HG03575 (cell line): Measurements from ENCODE around the gene NPHP4.

ENCODE experiments used
- ATAC-seq: cut with Tn5 transposase; IDR thresholded peaks from one replicate; pipeline ENCODE4 v1.9.1; 2021; ENCODE audit not compliant: unreplicated experiment, insufficient number of reproducible peaks, low FRiP score; ENCODE audit errors: extremely low read depth

Gene NPHP4

DNA sequence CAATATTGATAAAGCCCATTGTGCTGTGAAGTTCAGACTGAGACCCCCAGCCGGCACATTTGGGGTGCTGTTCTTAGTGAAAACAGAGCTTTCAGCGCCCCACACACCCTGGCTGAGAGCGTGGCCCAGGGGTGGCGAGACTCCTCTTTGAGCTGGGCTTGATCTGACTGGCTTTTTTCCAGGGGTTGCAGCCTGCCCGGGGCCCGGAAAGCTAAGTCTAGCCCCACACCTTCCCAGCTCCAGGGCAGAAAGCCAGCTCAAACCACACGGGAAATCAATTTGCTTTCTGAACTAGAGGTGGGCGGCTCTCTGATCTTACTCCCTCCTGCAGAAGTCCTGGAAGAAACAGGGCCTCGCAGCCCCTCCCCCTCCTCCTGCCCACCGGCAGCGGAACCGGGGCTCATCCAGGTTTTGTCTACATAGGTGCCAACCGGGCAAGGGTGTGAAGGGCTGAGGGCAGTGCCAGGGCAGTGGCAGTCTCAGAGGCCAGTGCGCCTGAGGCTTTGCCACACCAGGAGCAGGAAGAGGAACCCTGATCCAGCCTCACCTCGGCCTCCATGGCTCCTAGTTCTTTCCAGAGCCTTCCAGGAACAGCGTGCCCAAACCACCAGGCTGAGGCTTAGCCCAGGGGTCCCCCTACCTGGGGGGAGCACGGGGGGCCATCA lies 155.3 kb downstream of the NPHP4 start:
- ATAC-seq, result no peak

DNA sequence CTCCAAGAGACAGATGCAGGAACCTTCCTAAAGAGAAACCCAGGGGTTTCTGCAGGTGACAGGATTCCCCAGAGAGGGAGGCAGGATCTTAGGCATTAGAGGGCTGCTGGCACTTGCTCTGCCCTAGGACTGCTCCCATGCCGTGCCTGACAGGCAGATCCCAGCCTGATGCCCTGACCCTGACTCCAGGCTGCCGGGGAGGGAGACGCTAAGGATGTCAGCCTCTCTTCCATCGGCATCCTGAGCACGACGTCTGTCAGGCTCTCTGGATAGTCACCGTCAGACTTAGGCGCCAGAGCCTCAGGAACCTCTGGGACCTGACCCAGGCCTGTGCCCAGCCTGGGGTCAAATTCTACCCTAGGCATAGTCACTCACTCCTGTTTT lies 157.1 kb downstream of the NPHP4 start:
- no peak for ATAC-seq

DNA sequence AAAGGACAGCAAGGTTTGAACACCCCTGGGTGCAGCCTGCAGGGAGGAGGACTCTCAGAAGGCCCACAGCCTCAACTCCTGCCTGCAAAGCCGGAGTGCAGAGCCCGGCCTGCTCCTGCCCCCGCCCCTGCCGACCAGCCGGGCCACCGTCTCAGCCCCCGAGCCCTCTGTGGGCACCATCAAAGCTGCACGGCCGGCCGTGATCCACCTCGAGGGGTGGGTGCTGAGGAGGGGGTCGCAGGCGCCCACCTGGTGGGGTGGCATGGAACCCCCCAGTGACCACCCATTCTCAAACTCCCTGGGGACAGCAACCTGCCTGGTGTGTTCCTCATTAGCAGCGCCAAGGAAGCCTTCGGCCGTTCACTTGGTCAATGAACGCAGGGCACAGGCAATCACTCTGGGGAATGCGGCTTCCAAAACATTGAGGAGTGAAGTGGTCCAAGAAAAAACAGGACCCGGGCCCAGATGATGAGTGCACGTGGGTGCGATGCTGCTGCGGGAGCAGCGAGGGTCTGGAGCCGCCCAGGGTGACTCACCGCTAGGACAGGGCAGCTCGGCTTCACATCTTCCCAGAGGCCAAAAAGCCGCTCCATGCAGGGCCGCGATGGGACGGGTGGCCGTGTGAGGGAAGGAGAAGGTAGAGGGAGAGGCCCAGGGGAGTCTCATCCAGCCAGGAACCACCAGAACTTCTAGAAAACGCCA lies 157.6 kb downstream of the NPHP4 start:
- ATAC-seq, result no peak

DNA sequence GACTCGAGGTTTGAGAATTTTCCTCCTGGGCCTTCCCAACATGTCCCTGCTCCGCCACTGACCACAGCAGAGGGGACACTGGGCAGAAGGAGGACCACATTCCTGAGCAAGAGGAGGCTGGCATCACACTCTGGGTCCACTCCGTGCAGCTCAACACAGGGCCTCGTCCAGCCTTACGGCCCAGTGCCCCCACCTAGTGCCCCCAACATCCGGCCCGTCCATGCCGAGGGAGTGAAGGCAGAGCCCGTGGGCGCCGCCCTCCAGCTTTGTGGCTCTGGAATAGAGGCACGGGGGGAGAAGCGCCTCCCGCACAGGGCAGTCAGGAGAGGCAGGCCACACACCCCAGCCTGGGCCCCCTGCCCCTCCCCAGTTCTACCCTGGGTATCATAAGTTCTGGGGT lies 158.3 kb downstream of the NPHP4 start:
- no peak for ATAC-seq

DNA sequence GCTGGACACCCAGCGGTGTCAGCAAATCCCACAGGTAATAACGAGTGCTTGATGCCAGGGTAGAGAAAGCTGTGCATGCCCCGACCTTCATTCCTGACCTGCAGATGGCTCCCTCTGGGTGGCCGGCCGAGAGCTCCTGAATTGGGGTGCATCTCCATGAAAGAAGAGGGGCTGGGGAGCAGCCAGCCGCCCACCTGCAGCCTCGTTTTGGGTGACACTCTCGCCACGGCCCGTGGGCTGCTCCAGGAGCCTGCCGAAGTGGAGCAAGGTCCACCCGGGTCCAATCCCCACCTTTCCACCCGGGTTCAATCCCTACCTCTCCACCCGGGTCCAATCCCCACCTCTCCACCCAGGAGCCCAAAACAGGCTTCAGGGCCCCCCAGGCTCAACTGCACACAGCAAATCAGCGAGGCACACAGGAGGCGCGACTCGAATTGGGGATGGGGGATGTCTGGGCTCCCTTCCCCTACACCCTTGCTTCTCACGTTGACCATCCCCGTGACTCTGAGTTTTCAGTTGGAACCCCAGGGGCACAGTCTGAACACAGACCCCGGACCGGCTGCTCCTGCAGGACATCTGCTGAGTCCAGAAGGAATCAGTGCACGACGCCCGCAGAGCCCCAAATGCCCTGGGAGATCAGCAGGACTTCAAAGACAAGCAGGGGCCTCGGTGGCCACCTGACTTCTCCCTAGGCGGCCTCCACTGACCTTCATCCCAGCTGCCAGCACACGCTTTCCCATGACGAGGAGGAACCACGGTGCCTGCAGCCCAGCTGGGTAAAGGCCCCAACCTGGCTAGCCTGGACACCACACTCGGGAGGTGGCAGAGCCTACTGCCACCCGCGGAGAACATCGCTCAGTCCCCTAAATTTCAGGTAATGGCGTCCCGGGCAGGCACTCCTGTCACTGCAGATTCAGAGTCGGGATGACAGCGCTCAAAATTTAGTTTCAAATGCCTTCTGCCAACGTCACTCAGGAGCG lies 159.0 kb downstream of the NPHP4 start:
- ATAC-seq, result no peak

DNA sequence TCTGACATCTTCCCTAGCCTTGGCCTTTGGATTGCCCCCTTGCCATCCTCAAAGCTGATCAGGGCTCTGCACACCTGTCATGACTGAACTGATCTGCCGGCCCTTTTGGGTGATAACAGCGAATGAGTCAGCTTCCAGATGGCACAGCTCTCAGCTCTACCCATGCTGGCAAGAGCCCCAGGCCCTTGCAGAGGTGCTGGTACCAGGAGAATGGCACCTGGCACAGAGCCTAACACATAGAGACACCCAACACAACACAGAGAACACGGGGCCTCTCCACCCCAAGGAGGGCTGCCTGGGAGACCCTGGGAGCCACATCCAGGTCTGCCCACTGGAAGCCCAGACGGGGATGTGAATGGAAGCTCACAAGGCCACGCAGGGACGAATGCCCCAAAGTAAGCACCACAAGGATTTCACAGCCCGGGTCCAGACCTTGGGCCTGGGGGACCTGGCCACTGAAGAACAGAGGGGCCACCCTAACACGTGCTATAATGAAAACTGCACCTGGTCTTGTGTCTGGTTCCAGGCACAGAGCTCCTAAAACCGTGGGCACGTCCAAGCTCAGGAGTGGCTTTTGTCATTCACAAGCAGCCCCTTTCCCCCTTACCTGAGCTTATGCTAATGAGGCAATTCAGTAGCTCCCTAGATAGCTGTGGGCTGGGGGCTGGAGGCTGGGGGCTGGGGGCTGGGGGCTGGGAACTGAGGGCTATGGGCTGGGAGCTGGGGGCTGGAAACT lies 160.5 kb downstream of the NPHP4 start:
- ATAC-seq, result no peak

DNA sequence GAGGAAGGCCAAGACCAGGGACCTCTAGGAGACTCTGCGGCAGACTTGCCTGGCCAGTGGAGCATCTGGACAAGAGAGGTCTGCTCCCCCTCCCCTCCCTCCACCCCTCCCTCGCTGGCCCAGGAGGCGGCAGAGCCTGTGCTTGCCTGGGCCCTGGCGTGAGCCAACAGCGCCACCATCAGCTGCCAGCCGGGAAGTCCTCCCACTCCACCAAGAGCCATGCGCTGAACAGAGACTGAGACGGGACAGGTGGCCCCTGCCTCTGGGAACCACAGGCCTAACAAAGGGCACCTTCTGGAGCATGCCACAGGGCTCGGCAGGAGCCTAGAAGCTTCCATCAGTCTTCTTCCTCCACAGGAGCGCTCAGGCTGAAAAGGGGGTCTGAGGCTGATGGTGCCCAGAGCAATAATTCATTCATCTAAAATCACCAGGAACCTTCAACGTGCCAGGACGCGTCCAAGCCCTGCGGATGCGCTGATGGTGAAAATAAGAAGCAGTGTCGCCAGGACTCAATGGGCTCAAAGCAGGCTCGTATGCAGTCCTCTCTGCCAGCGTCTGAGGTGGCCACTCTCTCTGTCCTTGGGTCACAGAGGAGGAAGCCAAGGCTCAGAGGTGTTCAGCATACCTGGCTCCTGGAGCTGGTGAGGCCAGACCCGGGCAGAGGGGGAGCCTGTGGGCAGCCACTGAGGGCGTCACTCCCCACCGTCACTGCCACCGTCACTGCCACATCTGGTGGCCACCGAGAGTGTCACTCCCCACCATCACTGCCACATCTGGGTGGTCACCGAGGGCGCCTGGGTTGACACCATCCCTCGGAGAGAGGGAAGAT lies 161.2 kb downstream of the NPHP4 start:
- no peak for ATAC-seq

DNA sequence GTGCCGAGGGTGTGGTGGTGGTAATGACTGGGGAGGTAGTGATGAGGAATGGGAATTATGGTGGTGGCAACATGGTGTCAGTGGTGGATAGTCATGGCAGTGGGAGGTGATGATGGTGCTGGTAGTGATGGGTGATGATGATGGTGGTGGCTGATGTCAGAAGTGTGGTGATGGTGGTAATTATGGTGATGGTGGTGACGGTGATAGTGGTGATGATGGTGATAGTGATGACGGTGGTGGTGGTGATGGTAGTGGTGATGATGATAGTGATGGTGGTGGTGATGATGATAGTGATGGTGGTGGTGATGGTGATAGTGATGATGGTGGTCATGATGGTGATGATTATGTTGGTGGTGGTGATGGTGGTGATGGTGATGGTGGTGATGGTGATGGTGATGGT lies 162.8 kb downstream of the NPHP4 start:
- no peak for ATAC-seq

DNA sequence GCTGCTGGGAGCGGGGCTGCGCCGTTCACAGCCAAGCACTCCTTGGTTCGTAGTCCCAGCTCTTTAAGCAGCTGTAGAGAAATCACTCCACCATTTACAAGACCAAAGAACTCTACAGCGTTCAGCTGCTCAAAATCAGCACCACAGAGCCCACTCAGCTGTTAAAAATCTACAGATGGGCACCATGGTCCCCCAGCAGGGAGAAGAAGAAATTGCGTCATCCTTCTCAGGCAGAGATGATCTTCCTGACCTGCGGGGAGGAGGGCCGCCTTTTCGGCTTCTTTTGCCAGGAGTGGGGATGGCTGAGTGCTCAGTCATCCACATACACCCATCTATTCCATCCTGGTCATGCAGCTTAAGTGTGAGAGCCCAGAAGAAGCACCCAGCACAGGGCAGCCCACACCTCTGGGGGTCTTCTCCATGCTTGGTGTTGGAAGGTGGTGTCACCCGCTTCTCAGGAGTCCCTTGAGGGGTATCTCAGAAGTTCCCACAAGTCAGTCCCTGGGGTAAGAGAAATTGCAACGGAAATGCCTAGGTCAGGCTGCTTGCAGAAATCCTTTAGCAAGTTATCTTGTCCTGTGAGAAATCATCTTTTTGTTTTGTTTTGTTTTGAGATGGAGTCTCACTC lies 163.8 kb downstream of the NPHP4 start:
- ATAC-seq, result no peak

DNA sequence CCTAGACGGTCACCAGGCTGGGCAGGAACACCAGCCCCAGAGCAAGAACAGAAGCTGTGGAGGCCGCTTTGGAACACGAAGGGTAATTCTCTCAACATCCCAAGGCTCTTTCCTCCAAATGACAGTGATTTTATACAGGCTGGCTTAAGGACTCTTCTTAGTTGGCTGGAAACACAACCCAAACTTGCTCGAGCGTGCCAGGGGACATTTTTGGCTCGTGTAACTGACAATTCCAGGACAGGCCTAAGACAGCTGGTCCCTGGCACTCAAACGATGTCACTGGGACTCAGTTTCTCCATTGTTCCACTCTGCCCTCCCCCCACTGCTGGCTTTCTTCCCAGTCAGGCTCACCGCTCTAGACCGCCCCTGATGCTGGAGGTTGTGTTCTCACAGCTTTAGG lies 164.7 kb downstream of the NPHP4 start:
- no peak for ATAC-seq

DNA sequence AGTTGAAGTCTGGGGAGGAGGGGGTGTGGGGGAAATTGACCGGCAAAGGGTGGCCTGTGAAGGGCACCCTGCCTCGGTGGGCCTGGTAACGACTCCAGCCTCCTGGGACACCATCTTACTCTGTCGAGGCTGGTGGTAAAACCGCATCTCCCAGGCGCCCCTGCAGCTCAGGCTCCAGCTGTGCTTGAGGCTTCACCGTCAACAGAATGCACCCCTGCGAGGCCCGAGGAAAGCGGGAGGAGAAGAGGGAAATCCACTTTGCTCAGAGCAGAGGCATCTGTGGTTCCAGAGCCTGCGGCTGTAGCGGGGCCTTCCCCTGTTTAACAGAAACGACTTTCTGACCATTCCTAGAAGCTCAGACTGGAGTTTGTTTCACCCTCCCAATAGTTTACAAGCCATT lies 165.6 kb downstream of the NPHP4 start:
- no peak for ATAC-seq

DNA sequence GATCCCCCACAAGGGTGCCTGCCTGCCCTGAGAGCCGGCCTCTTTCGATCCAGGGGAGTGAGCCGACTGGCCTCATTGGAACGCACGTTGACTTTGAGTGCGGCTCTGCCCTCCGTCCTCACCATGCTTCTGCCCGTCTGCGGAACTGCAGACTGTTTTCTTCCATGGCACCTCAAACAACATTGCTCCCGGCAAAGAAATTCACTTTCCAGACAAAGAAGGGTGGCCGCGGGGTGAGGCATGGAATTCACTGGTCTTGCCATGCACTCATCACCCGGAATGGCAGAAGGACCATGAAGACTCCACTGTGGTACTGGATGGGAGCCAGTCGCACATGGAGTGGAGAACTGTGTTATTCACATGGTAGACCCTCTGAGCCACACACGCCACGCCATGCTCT lies 169.5 kb downstream of the NPHP4 start:
- ATAC-seq, result no peak

DNA sequence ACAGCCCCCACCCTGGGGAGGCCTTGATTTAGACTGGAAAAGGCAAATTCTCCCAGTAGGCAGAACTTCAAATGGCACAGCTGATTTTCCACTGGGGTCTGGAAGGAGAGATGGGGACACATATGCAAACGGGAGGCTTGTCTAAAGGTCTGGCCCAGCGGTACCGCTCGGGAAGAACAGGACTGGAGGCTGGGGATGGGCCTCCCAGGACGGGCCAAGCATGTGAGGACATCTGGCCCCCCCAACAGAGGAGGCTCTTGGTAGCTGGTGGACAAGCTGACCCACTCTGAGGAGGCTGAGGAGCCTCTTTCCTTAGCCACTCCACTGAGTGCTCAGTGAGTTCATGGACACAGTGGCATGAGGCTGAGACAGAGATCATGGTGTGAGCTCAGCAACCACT lies 170.0 kb downstream of the NPHP4 start:
- ATAC-seq, result no peak

DNA sequence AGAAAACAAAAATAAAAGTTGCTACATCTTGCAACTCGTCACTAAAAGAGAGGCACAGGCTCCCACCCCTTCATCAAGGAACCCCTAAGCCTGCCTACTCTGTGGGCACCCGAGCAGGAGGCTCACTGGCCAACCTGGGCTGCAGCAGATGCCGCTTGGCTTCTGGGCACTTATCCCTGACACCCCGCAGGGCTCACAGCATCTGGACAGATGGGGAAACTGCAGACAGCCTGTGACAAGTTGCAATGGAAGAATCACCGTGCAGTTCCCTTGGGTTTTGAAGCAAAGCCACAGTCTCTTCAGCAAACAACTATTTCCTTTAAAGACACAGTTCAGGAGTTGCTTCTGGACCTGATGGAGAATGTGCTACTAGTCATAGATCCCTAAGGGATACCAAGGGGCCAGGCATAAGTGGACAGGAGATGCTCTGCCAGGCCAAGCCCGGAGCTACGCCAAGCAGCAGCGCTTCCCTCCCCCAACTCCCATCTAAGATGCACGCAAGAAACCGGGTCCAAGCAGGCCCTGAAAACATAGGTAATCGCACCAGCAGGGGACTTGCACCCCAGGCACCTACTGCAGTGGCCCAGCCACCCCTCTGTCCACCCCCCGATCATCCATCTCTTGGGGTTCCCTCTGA lies 170.6 kb downstream of the NPHP4 start:
- ATAC-seq, result no peak

DNA sequence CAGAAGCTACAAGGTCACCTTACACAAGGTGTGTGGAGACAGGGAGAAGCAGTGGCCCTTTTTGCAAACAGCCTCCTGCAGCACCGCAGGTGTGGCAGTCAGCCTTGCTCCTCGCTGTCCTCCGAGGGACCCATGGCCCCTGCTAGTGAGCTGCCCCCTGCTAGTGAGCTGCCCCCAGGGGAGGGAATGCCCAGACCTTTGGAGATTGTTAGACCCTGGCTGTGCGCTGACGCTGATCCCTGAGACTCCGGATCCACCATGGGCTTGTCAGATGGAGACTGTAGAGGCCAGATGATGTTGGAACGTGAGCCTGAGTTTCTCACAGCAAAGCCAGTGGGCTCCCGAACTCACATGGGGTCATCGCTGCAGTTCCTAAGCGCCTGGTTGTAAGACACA lies 172.2 kb downstream of the NPHP4 start:
- no peak for ATAC-seq

DNA sequence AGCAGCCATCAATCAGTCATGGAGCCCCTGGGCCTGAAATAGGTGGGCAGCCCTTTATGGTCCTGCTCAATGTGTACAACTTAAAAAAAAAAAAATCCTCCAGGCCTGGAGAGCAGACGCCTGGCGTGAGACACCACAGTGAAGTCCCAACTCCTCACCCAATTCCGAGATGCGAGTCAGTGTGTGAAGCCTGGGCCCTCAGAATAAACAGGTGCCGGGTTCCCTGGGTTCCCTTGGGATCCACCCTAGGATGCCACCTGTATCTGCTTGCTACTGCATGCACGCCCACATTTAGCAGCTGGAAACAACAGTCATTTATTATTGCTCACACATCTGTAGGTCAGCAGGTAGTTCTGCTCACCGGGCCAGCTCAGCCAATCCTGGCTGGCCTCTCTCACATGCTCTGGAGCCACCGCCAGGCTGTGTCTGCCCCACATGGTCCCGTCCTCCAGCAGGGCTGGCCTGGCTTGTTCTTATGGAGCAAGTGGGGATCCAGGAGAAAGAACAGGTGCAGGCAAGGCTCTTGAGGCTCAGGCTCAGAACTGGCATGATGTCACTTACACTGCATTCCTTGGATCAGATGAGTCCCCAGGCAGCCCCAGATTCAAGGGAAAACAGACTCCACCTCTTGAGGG lies 172.7 kb downstream of the NPHP4 start:
- no peak for ATAC-seq

DNA sequence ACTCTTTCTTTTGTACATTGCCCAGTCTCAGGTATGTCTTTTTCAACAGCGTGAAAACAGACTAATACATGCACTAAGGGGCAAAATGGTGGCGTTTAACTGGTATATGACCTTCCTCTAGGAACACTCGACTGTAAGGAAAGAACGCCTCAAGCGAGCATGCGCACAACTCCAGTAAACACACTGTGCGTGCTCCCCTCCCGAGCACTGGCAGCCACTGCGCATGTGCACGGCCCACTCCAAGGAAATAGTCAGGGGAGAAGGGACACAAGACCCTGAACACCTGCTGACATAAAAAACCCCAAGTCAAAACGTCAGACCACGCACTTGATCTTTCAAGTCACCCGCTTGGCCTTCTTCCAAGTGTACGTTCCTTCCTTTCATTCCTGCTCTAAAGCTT lies 173.5 kb downstream of the NPHP4 start:
- ATAC-seq, result no peak
